Bronchial epithelial cell (primary cell): Measurements from ENCODE around the gene TCFL5. TPM values are rescaled to one million over a fixed set of nuclear protein-coding genes. Genes with fewer than 3 reads are reported as not detected.

ENCODE experiments used
- DNase-seq: peaks from one replicate; pipeline ENCODE4 v3.0.0-alpha.2; 2010; ENCODE audit warnings: low read depth
- FAIRE-seq: peaks from 2 replicates; lab custom pipeline; 2011; peaks lifted over from hg19 to GRCh38; lab: Jason Lieb, UNC
- H3K27me3 ChIP-seq: 2 replicates; pipeline ENCODE4 v1.5.1; 2011; ENCODE audit warnings: low read length; ENCODE audit not compliant: control insufficient read depth, insufficient read depth
- H3K36me3 ChIP-seq: 2 replicates; pipeline ENCODE4 v1.5.1; 2011; ENCODE audit warnings: low read length; ENCODE audit not compliant: control insufficient read depth, insufficient read depth
- H3K4me3 ChIP-seq: 2 replicates; pipeline ENCODE4 v1.5.1; 2011; ENCODE audit warnings: mild to moderate bottlenecking, low read depth, low read length, control low read depth
- CTCF ChIP-seq: IDR thresholded peaks from 2 replicates; pipeline ENCODE4 v1.5.1; 2011; ENCODE audit warnings: mild to moderate bottlenecking, moderate library complexity, low read length, control low read depth, inconsistent platforms; ENCODE audit not compliant: insufficient read depth, severe bottlenecking
- total RNA-seq: library from RNA; depleted of rRNA; stranded (reverse); fragments of >200 nt; gene quantifications from 2 replicates; pipeline ENCODE4 v1.2.1, GENCODE V29; 2014

The TCFL5 gene
- total RNA-seq, 1 donor from 2014 or later: 14.5 TPM

- no peak for FAIRE-seq
- TF ChIP-seq CTCF: no peak
- Histone ChIP-seq H3K36me3 (no peaks in the 10 kb centered on the region), H3K4me3 (no peak overlapping the region), H3K27me3 (peaks cover 25% of the 10 kb centered on the region)
- peak; percentile 20 for DNase-seq
Observed at GRCh38 chr20:62818592-62819493, 42.8 kb downstream of the TCFL5 start.

GRCh38 chr20:62817975-62818591, 43.5 kb downstream of the TCFL5 start:
- Histone ChIP-seq H3K27me3 (peaks cover 25% of the 10 kb centered on the region), H3K4me3 (no peak overlapping the region), H3K36me3 (peaks cover 2% of the 10 kb centered on the region)
- no peak for TF ChIP-seq CTCF
- no peak for FAIRE-seq
- no peak for DNase-seq

DNA sequence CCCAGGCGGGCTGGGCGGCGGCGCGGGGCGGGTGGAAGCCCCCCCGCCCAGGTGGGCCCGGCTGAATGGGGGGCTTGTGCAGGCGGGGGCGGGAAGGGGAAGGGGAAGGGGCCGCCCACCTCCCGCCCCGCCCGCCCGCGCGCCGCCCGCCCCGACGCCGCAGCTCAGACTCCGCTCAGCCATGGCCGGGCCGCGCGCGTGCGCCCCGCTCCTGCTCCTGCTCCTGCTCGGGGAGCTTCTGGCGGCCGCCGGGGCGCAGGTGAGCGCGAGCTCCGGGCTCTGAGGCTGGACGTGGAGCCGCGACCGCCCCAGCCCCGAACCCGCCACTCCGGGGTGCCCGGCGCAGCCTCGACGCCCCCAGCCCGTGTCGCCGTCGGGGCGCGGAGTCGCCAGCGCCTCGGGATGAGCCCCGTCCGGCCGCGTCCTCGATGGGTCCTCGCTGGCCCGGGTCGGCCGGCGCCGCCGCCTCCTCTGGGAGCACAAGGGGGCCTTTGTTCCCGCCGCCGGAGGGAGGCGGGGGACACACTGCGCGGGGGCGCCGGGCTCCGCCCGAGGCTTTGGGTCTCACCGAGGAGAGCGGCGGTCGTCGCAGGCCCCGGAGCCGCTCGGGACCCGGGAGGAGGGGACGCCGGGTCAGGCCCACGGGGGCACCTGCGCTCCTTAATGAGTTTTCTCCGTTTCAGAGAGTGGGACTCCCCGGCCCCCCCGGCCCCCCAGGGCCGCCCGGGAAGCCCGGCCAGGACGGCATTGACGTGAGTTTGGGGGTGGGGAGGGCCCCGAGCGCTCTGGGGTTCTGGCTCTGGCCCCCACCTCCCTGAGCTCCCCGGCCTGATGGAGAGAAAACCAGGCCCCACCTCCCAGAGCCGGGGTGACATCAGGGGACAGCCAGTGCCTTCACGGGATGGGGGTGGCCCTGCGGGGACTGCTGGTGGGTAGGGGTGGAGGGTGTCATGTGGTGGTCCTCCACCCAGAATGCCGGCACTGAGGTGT, 44.4 kb downstream of the TCFL5 start, which contains the start of gene COL9A3:
TSS of gene COL9A3 (plus strand) at position 167 of the 990 bp plus-strand sequence. CDS start at position 182, 15 bp downstream.
- peaks cover 3% of the 10 kb centered on the region for H3K36me3 ChIP-seq
- TF ChIP-seq CTCF: no peak
- no peak for FAIRE-seq
- H3K27me3 ChIP-seq: peaks cover 25% of the 10 kb centered on the region
- no peak for DNase-seq
- no peak within 1 kb of the TSS for H3K4me3 ChIP-seq

GRCh38 chr20:62816031-62816883, 45.4 kb downstream of the TCFL5 start:
- peaks cover 25% of the 10 kb centered on the region for H3K27me3 ChIP-seq
- no peak overlapping the region for H3K4me3 ChIP-seq
- FAIRE-seq (no peak), DNase-seq (no peak)
- peaks cover 7% of the 10 kb centered on the region for H3K36me3 ChIP-seq
- no peak for TF ChIP-seq CTCF
